22Rv1 (cell line): ENCODE results near the gene TTLL10.

ENCODE experiments used
- H3K27ac ChIP-seq: fragments of 450-650 bp; 2 replicates; pipeline ENCODE4 v1.5.1; 2017
- CTCF ChIP-seq: fragments of 450-650 bp; IDR thresholded peaks from 2 replicates; pipeline ENCODE4 v1.5.1; 2017; ENCODE audit warnings: mild to moderate bottlenecking
- ZFX ChIP-seq: fragments of 450-650 bp; IDR thresholded peaks from 2 replicates; pipeline ENCODE4 v1.6.1; 2017; ENCODE audit warnings: antibody characterized with exemption, borderline replicate concordance

Gene TTLL10

GRCh38 chr1:1215881-1216605 is 42.4 kb downstream of the TTLL10 start:
- no peak overlapping the region for H3K27ac ChIP-seq
- no peak for TF ChIP-seq CTCF
- TF ChIP-seq ZFX, result no peak

GRCh38 chr1:1216770-1217620 is 43.3 kb downstream of the TTLL10 start:
- TF ChIP-seq CTCF (no peak), ZFX (no peak)
- H3K27ac ChIP-seq, result no peak overlapping the region

- no peak overlapping the region for H3K27ac ChIP-seq
- TF ChIP-seq CTCF (no peak), ZFX (no peak)
Measured at GRCh38 chr1:1217621-1218523, 44.2 kb downstream of the TTLL10 start.

GRCh38 chr1:1218524-1219200 is 45.0 kb downstream of the TTLL10 start:
- no peak for TF ChIP-seq CTCF
- no peak for TF ChIP-seq ZFX
- no peak overlapping the region for H3K27ac ChIP-seq

GRCh38 chr1:1219341-1219740 is 45.7 kb downstream of the TTLL10 start:
- no peak for TF ChIP-seq ZFX
- TF ChIP-seq CTCF, result no peak
- H3K27ac ChIP-seq, result no peak overlapping the region

GRCh38 chr1:1220197-1220596 is 46.5 kb downstream of the TTLL10 start:
- no peak overlapping the region for H3K27ac ChIP-seq
- TF ChIP-seq ZFX (no peak), CTCF (no peak)
